HG02759 (cell line): ENCODE results near the gene ATF6B.
"Not testable (repeated sequence)": the region's sequence is repeated elsewhere in the genome, so short reads cannot be mapped to it uniquely, and the experiment has no call there.

Experiments
- ATAC-seq: cut with Tn5 transposase; IDR thresholded peaks from one replicate; pipeline ENCODE4 v1.9.1; 2021; ENCODE audit warnings: mild to moderate bottlenecking, moderate library complexity; ENCODE audit not compliant: unreplicated experiment

The ATF6B gene

DNA sequence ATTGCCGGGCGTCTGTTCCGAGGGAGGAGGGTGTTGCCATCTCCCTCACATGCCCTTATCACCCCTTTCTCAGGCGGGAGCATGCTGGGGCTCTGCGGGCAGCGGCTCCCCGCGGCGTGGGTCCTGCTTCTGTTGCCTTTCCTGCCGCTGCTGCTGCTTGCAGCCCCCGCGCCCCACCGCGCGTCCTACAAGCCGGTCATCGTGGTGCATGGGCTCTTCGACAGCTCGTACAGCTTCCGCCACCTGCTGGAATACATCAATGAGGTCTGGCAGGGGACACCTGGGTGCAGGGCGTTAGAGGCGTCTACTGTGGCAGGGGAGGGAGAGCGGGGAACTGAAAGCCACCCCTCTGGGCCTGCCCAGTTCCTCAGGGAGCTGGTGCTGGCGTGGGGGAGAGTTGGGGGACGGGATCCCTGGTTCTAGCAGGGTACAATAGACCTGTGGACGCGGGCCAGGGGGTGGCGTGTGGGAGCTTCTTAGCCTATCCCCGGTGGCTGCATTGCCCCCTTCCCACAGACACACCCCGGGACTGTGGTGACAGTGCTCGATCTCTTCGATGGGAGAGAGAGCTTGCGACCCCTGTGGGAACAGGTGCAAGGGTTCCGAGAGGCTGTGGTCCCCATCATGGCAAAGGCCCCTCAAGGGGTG lies 26.6 kb upstream of the ATF6B start:
- ATAC-seq = peak; percentile 64

DNA sequence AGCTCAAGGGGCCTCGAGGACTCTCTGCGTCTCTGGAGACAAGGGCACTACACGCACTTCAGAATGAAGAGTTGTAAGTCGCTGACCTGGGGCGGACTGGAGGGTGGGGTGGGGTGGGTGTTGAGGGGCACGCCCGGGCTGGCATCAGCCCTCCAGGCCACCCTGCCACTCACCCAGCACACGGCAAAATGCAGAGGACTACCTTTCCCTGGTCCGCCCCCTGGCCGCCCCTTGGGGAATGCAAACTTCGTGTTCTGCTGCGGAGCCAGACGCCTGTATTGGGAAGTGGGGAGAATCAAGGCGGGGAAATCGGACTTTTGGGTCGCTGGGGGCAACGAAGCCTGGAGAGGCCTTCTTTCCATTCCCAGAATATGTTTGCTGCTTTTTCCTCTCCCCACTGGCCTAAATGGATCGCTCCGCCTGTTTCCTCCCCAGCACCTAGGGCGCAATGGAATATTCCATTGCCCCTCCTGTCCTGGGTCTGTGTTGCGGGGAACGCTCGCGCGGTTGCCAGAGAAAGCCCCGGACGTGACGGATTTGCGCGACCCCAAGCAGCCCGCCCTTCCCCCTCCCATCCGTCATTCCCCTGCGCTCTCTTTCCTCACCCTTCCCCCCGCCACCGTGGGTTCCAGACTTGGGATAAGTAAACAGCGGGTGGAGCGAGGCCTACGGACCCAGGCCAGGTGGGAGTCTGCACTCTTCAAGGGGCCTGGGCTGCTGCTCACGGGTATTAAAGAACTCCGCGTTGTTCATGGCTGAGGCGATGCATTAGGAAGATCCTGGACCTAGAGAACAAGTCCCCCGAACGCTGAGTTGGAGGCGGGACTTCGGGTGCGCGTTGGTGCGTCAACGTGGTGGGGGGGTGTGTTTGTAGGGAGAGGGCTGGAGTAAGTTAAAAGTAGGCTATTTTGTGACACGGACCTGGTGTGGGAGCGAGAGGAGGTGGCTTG lies 25.8 kb upstream of the ATF6B start, which contains the start of gene PPT2:
PPT2 (plus strand) TSS at position 578 of the 950 bp plus-strand sequence. CDS start 454 bp downstream, outside the sequence.
- ATAC-seq = peak; percentile 40

- ATAC-seq = no peak
Observed at GRCh38 chr6:32152769-32153563, 24.9 kb upstream of the ATF6B start.

DNA sequence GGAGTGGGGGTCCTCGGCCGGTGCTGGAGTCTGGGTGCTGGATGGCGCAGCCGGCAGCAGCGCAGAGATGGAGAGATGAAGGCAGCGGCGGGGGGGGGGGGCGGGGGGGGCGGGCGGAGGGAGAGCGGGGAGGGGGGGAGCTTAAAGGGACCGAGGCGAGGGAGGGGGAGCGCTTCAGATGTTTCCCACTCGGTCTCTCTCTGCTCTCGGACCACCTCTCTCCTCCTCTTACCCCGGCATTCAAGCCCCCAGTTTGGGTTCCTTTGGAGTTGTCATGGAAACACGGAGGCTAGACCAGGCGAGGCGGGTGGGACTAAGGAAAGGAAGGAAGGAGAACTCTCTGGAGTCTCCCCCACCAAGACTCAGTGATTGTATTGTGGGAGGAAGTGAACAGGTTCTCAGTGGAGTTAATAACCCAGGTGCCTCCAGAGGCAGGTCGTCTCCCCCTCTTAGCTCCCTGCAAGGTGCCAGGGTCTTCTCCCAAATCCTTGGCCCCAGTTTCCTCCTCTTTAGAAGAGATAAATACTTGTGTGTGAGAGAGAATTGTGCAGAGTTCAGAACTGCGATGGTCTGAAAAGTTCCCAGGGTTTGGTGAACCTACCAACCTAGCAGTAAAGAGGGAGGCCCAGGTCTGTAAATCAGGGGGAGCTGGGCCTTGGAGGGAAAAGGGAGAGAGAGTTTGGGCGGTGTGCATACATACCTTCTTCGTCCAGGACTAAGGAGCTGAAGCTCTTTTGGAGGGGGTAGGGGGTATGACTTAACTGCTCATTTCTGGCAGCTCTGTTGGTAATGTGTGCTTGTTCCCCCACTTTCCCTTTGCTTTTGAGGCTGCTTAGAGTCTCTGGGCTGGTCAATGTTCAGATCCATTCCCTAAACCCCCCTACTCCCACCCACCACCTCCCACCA lies 24.1 kb upstream of the ATF6B start, which contains the start of gene PRRT1:
PRRT1 (minus strand) TSS at position 77 of the 906 bp plus-strand sequence. CDS start 112 bp downstream, outside the sequence.
- ATAC-seq = no peak

DNA sequence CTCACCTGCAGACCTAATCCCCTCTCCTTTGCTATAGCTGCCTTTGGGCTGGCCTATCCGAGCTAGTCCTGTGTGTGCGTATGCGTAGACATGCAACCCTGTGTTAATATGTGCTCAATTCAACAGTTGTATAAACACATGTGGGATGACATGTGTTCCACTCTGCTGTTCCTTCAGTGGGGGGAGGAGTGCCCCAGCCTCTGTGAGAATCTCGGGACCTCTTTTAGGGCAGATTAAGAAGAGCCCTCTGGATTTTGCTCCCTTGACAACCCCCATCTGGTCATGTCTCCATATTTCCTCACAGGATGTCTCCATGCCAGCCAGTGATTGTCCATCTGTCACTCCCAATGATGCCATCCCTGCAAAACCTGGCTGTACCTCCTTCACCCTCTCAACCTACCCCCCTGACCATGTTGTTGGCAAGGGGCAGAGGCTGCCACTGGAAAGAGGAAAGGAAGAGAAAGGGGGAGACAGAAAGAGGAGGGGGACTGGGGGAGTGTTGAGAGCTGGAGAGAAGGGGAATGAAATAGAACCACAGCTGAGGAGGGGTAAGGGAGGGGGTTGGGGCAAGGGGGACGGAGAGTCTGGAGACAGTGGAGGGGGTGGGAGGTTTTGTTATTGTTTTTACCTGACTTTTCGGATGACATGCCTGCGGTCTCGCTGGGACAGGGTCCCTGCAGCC lies 23.3 kb upstream of the ATF6B start:
- ATAC-seq = no peak

GRCh38 chr6:32149932-32150870 lies 22.2 kb upstream of the ATF6B start:
- ATAC-seq = no peak

- ATAC-seq = no peak
Observed at GRCh38 chr6:32149092-32149755, 21.2 kb upstream of the ATF6B start.

DNA sequence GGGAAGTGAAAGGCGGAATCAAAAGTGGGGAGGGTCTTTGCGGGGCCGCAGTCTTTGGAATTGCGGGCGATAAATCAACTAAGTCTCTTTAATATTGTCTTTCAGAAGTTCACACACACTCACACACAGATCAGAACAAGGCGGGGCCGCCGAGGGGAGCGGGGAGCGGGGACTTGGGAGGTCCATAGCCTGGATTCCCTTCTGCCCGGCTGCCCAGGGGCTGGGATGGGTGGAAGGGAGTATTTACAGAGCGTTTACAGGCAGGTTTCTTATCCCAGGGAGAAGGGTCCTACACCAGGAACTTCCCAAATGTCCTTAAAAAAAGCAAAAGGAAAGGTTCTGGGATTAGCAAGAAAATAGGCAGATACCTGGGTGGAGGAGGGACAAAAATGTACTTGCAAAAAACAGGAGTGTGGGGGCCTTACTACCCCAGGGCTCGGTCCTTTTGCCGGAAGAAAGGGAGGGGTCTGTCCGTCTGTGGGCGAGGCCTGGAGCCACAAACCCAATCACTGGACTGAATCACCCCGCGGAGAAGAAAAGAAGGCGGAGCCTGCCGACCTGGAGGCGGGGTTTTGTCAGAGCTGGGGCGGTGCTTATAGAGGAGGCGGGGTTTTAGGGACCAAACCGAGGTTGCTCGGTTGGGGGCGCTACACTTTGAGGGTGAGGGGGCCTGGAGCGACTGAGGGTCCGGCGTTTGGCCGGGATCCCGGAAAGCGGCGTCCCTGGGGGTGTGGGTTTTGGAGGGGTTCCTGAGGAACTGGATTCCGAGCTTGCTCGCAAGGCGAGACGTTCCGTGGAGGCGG lies 20.4 kb upstream of the ATF6B start:
- no peak for ATAC-seq

DNA sequence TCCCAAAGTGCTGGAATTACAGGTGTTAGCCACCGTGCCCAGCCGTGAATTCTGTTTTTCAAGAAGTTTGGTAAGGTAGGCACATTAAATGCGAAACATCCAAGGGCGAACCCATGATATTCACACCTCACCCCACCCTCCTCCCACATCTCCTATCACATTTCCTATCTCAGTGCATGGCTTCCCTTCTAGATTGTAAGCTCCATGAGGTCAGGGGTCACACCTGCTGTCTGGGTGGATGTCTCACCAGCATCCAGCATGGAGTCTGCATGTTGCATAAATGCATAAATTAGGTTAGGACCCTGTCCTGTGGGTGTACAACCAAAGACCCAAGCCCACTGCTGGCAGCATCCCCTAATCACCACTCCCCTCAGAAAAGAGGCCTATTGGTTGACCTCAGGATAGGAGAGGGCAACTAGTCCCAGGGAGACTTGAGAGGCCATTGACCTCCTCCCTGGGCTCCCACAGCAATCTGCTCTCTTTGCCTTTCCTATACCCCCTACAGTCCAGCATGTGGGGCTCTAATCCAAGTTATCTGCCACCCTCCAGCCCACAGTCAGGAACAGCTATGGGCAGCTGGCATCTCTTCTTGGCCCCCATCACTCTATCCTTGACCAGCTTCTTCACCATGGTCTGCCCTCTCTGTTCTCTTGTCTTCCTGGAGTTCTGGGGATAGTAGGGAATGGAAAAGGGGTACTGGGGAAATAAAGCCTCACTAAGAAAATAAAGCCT lies 19.5 kb upstream of the ATF6B start:
- ATAC-seq = no peak

- no peak for ATAC-seq
Observed at GRCh38 chr6:32146687-32147086, 18.6 kb upstream of the ATF6B start.

GRCh38 chr6:32146287-32146686 lies 18.2 kb upstream of the ATF6B start:
- ATAC-seq = no peak

DNA sequence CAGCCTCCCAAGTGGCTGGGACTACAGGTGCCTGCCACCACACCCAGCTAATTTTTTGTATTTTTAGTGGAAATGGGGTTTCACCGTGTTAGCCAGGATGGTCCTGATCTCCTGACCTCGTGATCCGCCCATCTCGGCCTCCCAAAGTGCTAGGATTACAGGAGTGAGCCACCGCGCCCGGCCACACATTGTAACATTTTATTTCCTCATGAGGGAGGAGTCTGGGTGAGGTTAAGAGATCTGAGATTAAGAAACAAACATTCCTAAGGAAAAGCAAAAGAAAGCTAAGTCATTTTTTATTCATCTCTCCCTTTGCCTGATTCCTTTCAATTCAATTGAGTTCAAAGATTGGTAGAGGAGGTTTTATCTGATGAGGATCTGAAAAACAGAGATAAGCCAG lies 16.2 kb upstream of the ATF6B start:
- ATAC-seq = not testable (repeated sequence)

- no peak for ATAC-seq
Observed at GRCh38 chr6:32140420-32141046, 12.5 kb upstream of the ATF6B start.

GRCh38 chr6:32139590-32139989 lies 11.5 kb upstream of the ATF6B start:
- no peak for ATAC-seq

- no peak for ATAC-seq
Observed at GRCh38 chr6:32137454-32137853, 9.4 kb upstream of the ATF6B start.

DNA sequence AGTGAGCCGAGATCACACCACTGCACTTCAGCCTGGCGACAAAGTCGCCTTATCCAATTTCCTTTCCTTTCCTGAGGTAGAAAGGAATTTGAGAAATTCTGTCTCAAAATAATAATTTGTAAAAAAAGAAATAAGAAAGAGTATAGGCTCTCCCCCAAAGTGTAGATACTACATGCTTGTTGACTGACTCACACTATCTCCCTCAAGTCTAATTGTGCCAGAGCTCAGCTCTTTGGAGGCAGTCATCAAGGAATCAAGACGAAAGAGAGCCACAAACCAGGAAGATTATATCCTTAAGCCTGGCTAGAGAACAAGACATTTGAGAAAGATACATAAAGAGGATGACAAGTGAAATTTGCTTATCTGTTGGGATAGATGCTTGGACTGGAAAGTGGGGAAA lies 5.7 kb upstream of the ATF6B start:
- ATAC-seq = no peak
